Mucosa of gallbladder (tissue), 1 donor: ENCODE data around the gene SCAMP1. TPM values are rescaled to one million over a fixed set of nuclear protein-coding genes. Genes with fewer than 3 reads are reported as not detected.
"Not testable (repeated sequence)": the region's sequence is repeated elsewhere in the genome, so short reads cannot be mapped to it uniquely, and the experiment has no call there.

ENCODE experiments used
- DNase-seq: peaks from one replicate; pipeline ENCODE4 v3.0.0-alpha.2; 2020; ENCODE audit warnings: low spot score
- total RNA-seq: library from RNA; stranded (reverse); gene quantifications from one replicate; pipeline ENCODE4 v1.2.1, GENCODE V29; 2021
- donor health status: DM: no; HTN: no; CAD: no.

The SCAMP1 gene
- total RNA-seq, 1 donor from 2014 or later, result 35.9 TPM

DNA sequence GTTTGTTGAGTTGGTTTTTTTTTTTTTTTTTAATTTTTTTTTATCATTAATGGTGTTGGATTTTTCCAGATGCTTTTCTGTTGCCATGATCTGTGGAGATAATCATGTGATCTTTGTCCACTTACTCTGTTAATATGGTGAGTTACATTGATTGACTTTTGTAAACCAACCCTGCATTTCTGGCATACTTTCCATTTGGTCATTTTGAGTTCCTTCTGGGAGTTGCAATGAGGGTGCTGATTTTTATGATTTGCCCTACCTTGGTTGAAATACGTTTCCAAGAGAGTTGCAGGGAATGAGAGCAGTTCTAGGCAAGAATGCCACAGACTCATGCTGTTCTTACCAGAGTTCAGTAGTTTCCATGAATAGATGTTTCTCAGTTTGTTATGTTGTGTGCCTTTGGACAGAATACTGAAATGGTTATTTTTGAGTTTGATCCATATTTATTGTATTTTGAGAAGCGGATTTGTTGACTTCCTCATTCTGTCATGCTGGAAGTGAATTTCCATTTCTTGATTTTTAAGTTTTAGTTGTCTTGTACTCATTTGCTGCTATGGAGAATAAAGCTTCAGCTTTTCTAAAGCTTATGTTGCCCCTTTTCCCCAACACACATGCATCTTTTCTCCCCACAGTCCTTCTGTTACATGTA, 69.0 kb downstream of the SCAMP1 start:
- no peak for DNase-seq

DNA sequence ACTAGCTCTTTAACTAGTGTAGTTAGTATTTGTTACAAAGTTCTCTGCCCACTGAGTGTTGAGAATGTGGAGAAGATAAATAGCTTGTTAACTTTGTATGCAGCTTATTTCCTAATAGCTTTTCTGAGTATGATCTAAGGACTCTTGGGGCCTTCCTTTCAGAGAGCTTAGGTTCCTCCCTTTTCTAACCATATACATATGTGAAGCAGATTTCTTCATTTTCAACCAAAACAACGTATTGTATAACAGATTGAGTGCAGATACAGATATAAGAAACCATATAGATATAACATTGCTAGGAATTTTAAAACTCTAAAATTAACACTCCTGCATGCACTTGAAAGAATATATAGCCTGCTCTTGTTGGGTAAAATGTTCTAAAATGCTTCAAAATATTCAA, 70.4 kb downstream of the SCAMP1 start:
- no peak for DNase-seq

- no peak for DNase-seq
These were observed 73.6 kb downstream of the SCAMP1 start for GRCh38 chr5:78433972-78434371.

- no peak for DNase-seq
These were observed 87.5 kb downstream of the SCAMP1 start for GRCh38 chr5:78447775-78448424.

- no peak for DNase-seq
These were observed 88.7 kb downstream of the SCAMP1 start for GRCh38 chr5:78449103-78449502.

- not testable (repeated sequence) for DNase-seq
These were observed 97.1 kb downstream of the SCAMP1 start for GRCh38 chr5:78457507-78457906.

GRCh38 chr5:78458843-78459242, 98.4 kb downstream of the SCAMP1 start:
- no peak for DNase-seq

DNA sequence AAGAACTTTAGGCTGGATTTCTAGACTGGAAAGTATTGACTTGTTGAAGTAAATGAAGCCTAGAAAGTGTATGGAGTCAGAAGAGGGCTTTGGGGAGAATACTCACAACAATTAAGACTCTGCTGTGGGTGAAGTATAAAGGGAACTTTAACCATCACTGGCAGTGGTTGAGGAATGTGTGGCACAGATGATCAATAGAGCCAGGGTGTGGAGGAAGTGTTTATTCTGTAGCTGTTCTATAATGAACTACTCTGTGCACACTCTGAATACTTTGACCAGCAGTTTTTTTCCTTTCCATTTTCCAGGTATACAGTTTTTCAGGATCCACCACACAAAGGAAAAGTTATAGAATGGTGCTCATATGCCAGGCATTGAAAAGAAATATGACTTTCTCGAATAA, 106.7 kb downstream of the SCAMP1 start:
- no peak for DNase-seq

DNA sequence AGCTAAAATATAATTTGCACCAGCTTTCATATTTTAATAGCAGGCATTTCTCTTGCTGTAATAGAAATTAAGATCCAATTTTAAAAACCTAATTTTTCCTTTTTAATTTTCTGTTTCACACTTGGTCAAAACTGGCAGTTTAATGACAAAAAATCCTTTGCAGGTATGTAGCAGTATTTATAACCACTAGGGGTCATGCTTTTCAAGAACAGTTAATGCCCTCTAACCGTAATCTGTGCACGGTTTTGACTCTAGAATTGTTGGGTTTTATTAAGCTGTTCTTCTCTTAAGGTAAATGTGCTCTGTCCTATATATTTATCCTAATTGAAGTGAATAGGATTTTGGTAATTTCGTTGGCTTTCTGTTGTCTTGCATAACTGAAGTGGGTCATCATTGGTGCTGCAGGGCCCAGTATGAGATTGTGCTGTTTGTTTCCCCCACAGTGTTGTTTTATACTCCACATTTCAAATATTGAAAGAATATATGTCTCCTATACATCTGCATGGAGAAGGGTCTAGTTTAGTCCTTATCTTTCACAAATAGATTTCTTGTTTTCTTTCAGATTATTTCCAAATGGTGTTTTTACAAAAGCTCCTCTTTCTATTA, 107.4 kb downstream of the SCAMP1 start:
- no peak for DNase-seq

GRCh38 chr5:78471896-78472295, 111.5 kb downstream of the SCAMP1 start:
- no peak for DNase-seq

GRCh38 chr5:78472469-78473106, 112.2 kb downstream of the SCAMP1 start:
- no peak for DNase-seq

GRCh38 chr5:78473751-78474150, 113.3 kb downstream of the SCAMP1 start:
- no peak for DNase-seq

DNA sequence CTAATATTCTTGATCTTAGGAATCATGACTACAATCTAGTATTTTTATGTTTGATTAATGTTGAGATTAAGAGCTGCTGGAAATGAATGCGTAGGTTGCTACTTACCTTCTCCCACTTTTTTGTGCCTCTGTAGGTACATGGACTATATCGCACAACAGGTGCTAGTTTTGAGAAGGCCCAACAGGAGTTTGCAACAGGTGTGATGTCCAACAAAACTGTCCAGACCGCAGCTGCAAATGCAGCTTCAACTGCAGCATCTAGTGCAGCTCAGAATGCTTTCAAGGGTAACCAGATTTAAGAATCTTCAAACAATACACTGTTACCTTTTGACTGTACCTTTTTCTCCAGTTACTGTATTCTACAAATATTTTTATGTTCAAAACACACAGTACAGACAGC, 115.0 kb downstream of the SCAMP1 start:
- DNase-seq, result no peak

- DNase-seq, result no peak
These were observed 116.4 kb downstream of the SCAMP1 start for GRCh38 chr5:78476795-78477194.

DNA sequence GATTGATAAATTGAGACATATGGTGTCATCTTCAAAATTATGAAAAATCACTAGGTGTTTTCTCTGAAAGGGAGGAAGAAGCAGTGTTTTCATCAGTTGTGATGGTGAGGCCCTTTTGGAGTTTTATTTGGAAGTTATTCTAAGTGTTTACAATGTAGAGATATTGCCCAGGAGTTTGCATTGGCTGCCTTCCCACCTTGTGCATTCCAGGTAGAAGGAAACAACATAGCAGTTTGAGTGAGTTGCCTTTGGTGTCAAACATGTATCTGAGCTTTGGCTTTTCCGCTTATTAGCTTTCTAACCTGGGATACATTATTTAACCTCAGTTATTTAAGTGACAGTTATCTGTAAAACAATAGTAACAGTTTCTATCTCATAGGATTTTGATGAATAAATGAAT, 122.5 kb downstream of the SCAMP1 start:
- DNase-seq, result no peak

GRCh38 chr5:78483809-78484521, 123.5 kb downstream of the SCAMP1 start:
- DNase-seq, result no peak

DNA sequence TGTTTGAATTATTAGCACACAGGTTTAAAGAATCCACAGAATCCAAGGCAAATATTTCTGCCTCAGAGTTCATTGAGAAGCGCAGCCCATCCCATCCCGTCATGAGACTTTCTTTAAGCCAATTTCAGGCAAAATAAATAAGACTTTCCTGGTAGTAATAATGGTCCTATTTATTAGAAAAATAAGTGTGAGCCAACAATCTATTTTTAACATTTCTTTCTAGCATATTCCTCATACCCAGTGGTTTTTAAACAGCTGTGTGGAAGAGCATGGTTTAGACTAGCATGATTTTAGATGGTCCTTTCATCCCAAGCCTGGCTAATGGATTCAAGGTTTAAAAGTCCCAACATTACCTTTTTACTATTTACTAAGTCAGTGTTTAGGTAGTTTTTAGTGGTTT, 125.8 kb downstream of the SCAMP1 start:
- no peak for DNase-seq

GRCh38 chr5:78487846-78488245, 127.4 kb downstream of the SCAMP1 start:
- no peak for DNase-seq

- DNase-seq, result no peak
These were observed 130.5 kb downstream of the SCAMP1 start for GRCh38 chr5:78490709-78491485.

GRCh38 chr5:78492224-78492623, 131.8 kb downstream of the SCAMP1 start:
- no peak for DNase-seq

DNA sequence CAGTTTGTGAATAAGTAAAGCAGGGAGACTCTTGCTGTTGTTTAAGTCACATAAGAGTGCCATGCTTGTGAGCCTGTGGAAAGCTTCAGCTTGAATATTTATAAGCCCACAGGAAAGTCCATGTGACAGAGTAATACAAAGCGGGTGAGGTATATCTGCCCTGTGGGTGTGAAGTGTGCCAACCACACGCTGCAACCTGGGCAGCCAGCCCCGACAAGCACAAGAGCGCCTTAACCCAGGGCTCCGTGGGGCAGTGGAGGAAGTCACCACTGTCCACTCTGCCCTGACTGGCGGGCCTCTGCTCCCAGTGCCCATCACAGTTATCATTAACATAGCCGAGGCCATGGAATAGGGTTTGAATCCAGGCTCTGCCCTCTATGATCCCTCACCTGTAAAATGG, 132.2 kb downstream of the SCAMP1 start:
- DNase-seq, result no peak
